Calu3 (cell line): ENCODE data around the gene PRR18. TPM values are rescaled to one million over a fixed set of nuclear protein-coding genes. Genes with fewer than 3 reads are reported as not detected.
A peak's percentile ranks its signal among the peaks of the same experiment; 100 is the strongest.

Experiments used
- BruUV-seq: library from RNA; stranded (reverse); fragments of 400-500 nt; replicated peaks from 2 replicates; lab custom pipeline; 2021; lab: Mats Ljungman, UMichigan
- CTCF ChIA-PET: fragments of 300-600 bp; sonication (Branson Sonifier 250); formaldehyde crosslinking; loops from one replicate; lab custom pipeline; 2022; ENCODE audit warnings: antibody characterized with exemption; lab: Charles Lee
- DNase-seq: peaks from one replicate; pipeline ENCODE4 v3.0.0; 2022
- H3K27ac Mint-ChIP-seq: one replicate; pipeline ENCODE4 v1.8.0; 2022; ENCODE audit warnings: mixed read lengths; ENCODE audit not compliant: unreplicated experiment
- H3K27me3 Mint-ChIP-seq: one replicate; pipeline ENCODE4 v1.8.0; 2022; ENCODE audit warnings: mixed read lengths; ENCODE audit not compliant: unreplicated experiment
- H3K36me3 Mint-ChIP-seq: one replicate; pipeline ENCODE4 v1.8.0; 2022; ENCODE audit warnings: mild to moderate bottlenecking, moderate library complexity, mixed read lengths; ENCODE audit not compliant: insufficient read depth, unreplicated experiment
- H3K4me1 Mint-ChIP-seq: one replicate; pipeline ENCODE4 v1.8.0; 2022; ENCODE audit warnings: mild to moderate bottlenecking, low read depth, mixed read lengths; ENCODE audit not compliant: unreplicated experiment
- H3K4me3 Mint-ChIP-seq: one replicate; pipeline ENCODE4 v1.8.0; 2022; ENCODE audit warnings: mild to moderate bottlenecking, low read depth, moderate library complexity, mixed read lengths; ENCODE audit not compliant: unreplicated experiment
- H3K9me3 Mint-ChIP-seq: one replicate; pipeline ENCODE4 v1.8.0; 2022; ENCODE audit warnings: low read depth, mixed read lengths; ENCODE audit not compliant: unreplicated experiment
- intact Hi-C: fragments of 100-400 bp; cut with micrococcal nuclease; formaldehyde crosslinking; loops from one replicate; pipeline ENCODE4 v1.10.0; 2022; ENCODE audit not compliant: unreplicated experiment
- total RNA-seq: library from RNA; stranded (reverse); gene quantifications from 2 replicates; pipeline ENCODE4 v1.2.3, GENCODE V29; 2022
- TF ChIP-seq, protein P1 (sequence below): fragments of 200-600 bp; IDR thresholded peaks from one replicate; pipeline ENCODE4 v1.8.0; 2022; ENCODE audit warnings: antibody characterized with exemption; ENCODE audit not compliant: unreplicated experiment

Gene PRR18
- total RNA-seq, 1 experiment from 2014 or later, result 0.19 TPM

DNA sequence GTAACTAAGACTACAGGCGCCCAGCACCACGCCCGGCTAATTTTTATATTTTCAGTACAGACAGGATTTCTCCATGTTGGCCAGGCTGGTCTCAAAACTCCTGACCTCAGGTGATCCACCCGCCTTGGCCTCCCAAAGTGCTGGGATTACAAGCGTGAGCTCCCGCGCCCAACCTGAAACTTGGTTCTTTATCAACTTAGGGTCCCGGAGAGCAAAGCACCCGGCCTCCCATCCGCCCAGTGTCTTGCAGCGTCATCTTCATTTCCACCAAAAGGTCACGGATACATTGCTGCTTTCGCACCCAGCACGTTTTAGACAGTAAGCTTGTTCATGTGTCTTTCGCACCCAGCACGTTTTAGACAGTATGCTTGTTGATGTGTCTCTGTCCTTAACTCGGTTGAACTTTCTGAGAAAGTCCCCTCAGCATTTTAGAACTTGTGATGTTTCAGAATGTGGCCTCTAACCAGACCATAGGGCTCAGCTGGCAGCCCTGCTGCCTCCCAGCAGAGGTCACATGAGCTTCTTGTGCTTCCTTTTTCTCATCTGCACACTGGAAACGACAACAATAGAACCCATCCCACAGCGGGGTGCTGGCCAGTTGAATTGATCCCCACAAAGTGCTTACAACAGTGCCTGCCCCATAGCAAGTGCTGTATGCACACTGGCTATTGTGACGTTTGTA lies 48.8 kb downstream of the PRR18 start:
- peaks cover 18% of the 10 kb centered on the region for H3K4me1 Mint-ChIP-seq
- H3K27ac Mint-ChIP-seq, result peak overlapping the region; percentile 79
- no peak overlapping the region for H3K4me3 Mint-ChIP-seq
- CTCF ChIA-PET, result no interaction called here
- H3K36me3 Mint-ChIP-seq, result peaks cover 5% of the 10 kb centered on the region
- H3K27me3 Mint-ChIP-seq, result no peaks in the 10 kb centered on the region
- no peak for DNase-seq
- H3K9me3 Mint-ChIP-seq, result no peaks in the 10 kb centered on the region
- TF ChIP-seq, protein P1, sequence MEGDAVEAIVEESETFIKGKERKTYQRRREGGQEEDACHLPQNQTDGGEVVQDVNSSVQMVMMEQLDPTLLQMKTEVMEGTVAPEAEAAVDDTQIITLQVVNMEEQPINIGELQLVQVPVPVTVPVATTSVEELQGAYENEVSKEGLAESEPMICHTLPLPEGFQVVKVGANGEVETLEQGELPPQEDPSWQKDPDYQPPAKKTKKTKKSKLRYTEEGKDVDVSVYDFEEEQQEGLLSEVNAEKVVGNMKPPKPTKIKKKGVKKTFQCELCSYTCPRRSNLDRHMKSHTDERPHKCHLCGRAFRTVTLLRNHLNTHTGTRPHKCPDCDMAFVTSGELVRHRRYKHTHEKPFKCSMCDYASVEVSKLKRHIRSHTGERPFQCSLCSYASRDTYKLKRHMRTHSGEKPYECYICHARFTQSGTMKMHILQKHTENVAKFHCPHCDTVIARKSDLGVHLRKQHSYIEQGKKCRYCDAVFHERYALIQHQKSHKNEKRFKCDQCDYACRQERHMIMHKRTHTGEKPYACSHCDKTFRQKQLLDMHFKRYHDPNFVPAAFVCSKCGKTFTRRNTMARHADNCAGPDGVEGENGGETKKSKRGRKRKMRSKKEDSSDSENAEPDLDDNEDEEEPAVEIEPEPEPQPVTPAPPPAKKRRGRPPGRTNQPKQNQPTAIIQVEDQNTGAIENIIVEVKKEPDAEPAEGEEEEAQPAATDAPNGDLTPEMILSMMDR, result no peak
- intact Hi-C loops, result no loop called here
- BruUV-seq, result no TSS peak

DNA sequence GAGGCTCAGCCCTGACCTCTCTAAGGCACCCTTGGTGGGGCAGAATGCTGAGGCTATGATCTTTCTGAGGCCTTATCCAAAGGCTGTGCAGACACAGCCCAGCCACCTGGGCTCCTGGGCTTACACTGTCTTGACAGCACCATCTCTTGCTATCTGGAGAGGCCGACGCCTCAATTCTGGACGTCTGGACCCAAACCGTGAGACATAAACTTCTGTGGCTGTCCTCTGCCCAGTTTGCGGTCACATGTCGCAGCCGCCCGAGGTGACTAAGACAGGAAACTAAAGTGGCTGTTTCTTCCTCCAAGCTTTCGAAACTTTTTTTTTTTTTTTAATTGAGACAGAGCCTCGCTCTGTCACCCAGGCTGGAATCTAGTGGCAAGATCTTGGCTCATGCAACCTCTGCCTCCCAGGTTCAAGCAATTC lies 49.3 kb downstream of the PRR18 start:
- intact Hi-C loops, result no loop called here
- Mint-ChIP-seq H3K27ac (peak overlapping the region; percentile 79), H3K4me3 (no peak overlapping the region), H3K36me3 (peaks cover 5% of the 10 kb centered on the region), H3K4me1 (peaks cover 18% of the 10 kb centered on the region), H3K27me3 (no peaks in the 10 kb centered on the region), H3K9me3 (no peaks in the 10 kb centered on the region)
- DNase-seq, result peak; percentile 65
- no TSS peak for BruUV-seq
- CTCF ChIA-PET, result no interaction called here
- TF ChIP-seq, protein P1, result no peak

DNA sequence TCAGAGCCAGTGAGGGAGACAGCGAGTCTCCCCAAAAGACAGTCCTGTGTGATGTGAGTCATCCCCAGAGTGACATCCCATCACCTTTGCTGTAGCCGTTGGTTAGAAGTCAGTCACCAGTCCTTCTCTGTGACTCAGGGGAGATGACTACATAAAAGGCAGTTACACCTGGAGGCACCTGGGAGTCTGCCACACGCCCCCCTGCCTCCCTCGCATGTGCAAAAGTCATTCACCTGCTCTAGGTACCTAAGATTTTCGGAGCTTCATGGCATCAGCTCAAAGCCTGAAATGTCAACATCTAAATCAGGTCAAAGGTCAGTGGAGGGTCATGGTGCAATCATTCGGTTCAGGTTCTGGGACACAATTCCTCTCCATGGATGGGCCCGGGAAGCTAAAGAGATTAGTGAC lies 50.3 kb downstream of the PRR18 start:
- H3K4me3 Mint-ChIP-seq, result no peak overlapping the region
- intact Hi-C loops, result no loop called here
- DNase-seq, result no peak
- H3K27ac Mint-ChIP-seq, result peak overlapping the region; percentile 79
- no peaks in the 10 kb centered on the region for H3K9me3 Mint-ChIP-seq
- BruUV-seq, result no TSS peak
- no peaks in the 10 kb centered on the region for H3K27me3 Mint-ChIP-seq
- H3K4me1 Mint-ChIP-seq, result peaks cover 18% of the 10 kb centered on the region
- CTCF ChIA-PET, result no interaction called here
- TF ChIP-seq, protein P1, result no peak
- H3K36me3 Mint-ChIP-seq, result peaks cover 5% of the 10 kb centered on the region

Other genes with a start within 250 kb of the PRR18 start
- not detected in 2 replicates for gene TBXT, start 140.5 kb downstream of the PRR18 start, total RNA-seq
- gene SFT2D1, start 34.2 kb upstream of the PRR18 start, total RNA-seq, result 76.4 and 82.4 TPM in 2 replicates
- gene MPC1, start 74.5 kb upstream of the PRR18 start, total RNA-seq, result 41.5 and 48.9 TPM in 2 replicates